T-helper 2 cell treated with Interferon-gamma antibody and Interleukin-4, amounts not matched to agents 5 μg/mL and 100 μg/mL, for 36 hours (primary cell): ENCODE data around the gene SP6.

ENCODE experiments used
- DNase-seq: peaks from one replicate; pipeline ENCODE4 v3.0.0; 2021; ENCODE audit warnings: low spot score
- H3K27ac Mint-ChIP-seq: one replicate; pipeline ENCODE4 v1.8.0; 2021; ENCODE audit warnings: mild to moderate bottlenecking, mixed read lengths
- H3K27me3 Mint-ChIP-seq: one replicate; pipeline ENCODE4 v1.8.0; 2021; ENCODE audit warnings: low read depth, mixed read lengths
- H3K36me3 Mint-ChIP-seq: one replicate; pipeline ENCODE4 v1.8.0; 2021; ENCODE audit warnings: low read depth, mixed read lengths
- H3K4me1 Mint-ChIP-seq: one replicate; pipeline ENCODE4 v1.8.0; 2021; ENCODE audit warnings: low read depth, mixed read lengths
- H3K4me3 Mint-ChIP-seq: one replicate; pipeline ENCODE4 v1.8.0; 2022; ENCODE audit warnings: mild to moderate bottlenecking, moderate library complexity, mixed read lengths
- H3K9me3 Mint-ChIP-seq: one replicate; pipeline ENCODE4 v1.8.0; 2021; ENCODE audit warnings: mixed read lengths

SP6 gene

GRCh38 chr17:47810901-47811635 lies 39.9 kb downstream of the SP6 start:
- no peak overlapping the region for H3K27ac Mint-ChIP-seq
- no peak overlapping the region for H3K4me3 Mint-ChIP-seq
- no peak for DNase-seq
- H3K9me3 Mint-ChIP-seq = no peaks in the 10 kb centered on the region
- no peaks in the 10 kb centered on the region for H3K4me1 Mint-ChIP-seq
- H3K27me3 Mint-ChIP-seq = no peaks in the 10 kb centered on the region
- peaks cover 38% of the 10 kb centered on the region for H3K36me3 Mint-ChIP-seq

- H3K4me3 Mint-ChIP-seq = no peak overlapping the region
- H3K27ac Mint-ChIP-seq = no peak overlapping the region
- no peaks in the 10 kb centered on the region for H3K27me3 Mint-ChIP-seq
- no peak for DNase-seq
- H3K9me3 Mint-ChIP-seq = no peaks in the 10 kb centered on the region
- H3K36me3 Mint-ChIP-seq = peaks cover 36% of the 10 kb centered on the region
- no peaks in the 10 kb centered on the region for H3K4me1 Mint-ChIP-seq
Observed at GRCh38 chr17:47810200-47810821, 40.7 kb downstream of the SP6 start.

- Mint-ChIP-seq H3K27ac (no peak overlapping the region), H3K36me3 (peaks cover 33% of the 10 kb centered on the region), H3K9me3 (no peaks in the 10 kb centered on the region), H3K4me1 (no peaks in the 10 kb centered on the region), H3K27me3 (peaks cover 2% of the 10 kb centered on the region), H3K4me3 (no peak overlapping the region)
- DNase-seq = no peak
Observed at GRCh38 chr17:47808830-47809480, 42.0 kb downstream of the SP6 start.

- no peaks in the 10 kb centered on the region for H3K9me3 Mint-ChIP-seq
- H3K27ac Mint-ChIP-seq = no peak overlapping the region
- H3K36me3 Mint-ChIP-seq = peaks cover 33% of the 10 kb centered on the region
- no peak for DNase-seq
- H3K4me1 Mint-ChIP-seq = no peaks in the 10 kb centered on the region
- H3K27me3 Mint-ChIP-seq = peaks cover 2% of the 10 kb centered on the region
- H3K4me3 Mint-ChIP-seq = no peak overlapping the region
Observed at GRCh38 chr17:47808036-47808829, 42.7 kb downstream of the SP6 start.

GRCh38 chr17:47807421-47807820 lies 43.5 kb downstream of the SP6 start:
- no peak overlapping the region for H3K27ac Mint-ChIP-seq

GRCh38 chr17:47806913-47807255 lies 44.1 kb downstream of the SP6 start:
- Mint-ChIP-seq H3K4me1 (no peaks in the 10 kb centered on the region), H3K4me3 (no peak overlapping the region), H3K36me3 (peaks cover 26% of the 10 kb centered on the region), H3K27me3 (peaks cover 2% of the 10 kb centered on the region), H3K9me3 (no peaks in the 10 kb centered on the region), H3K27ac (no peak overlapping the region)
- DNase-seq = no peak

More at GRCh38 chr17:47807421-47807820, 43.5 kb downstream of the SP6 start:
- DNase-seq = no peak
- H3K27me3 Mint-ChIP-seq = peaks cover 2% of the 10 kb centered on the region
- peaks cover 28% of the 10 kb centered on the region for H3K36me3 Mint-ChIP-seq
- no peaks in the 10 kb centered on the region for H3K9me3 Mint-ChIP-seq
- no peaks in the 10 kb centered on the region for H3K4me1 Mint-ChIP-seq
- H3K4me3 Mint-ChIP-seq = no peak overlapping the region

GRCh38 chr17:47806026-47806912 lies 44.7 kb downstream of the SP6 start:
- peaks cover 2% of the 10 kb centered on the region for H3K27me3 Mint-ChIP-seq
- DNase-seq = no peak
- no peaks in the 10 kb centered on the region for H3K4me1 Mint-ChIP-seq
- H3K9me3 Mint-ChIP-seq = no peaks in the 10 kb centered on the region
- H3K36me3 Mint-ChIP-seq = peaks cover 21% of the 10 kb centered on the region
- H3K4me3 Mint-ChIP-seq = no peak overlapping the region
- no peak overlapping the region for H3K27ac Mint-ChIP-seq

GRCh38 chr17:47804461-47804860 lies 46.5 kb downstream of the SP6 start:
- Mint-ChIP-seq H3K36me3 (peaks cover 14% of the 10 kb centered on the region), H3K9me3 (no peaks in the 10 kb centered on the region), H3K4me1 (no peaks in the 10 kb centered on the region), H3K27me3 (peaks cover 2% of the 10 kb centered on the region), H3K4me3 (no peak overlapping the region), H3K27ac (no peak overlapping the region)
- no peak for DNase-seq

- Mint-ChIP-seq H3K4me3 (no peak overlapping the region), H3K4me1 (no peaks in the 10 kb centered on the region), H3K27ac (no peak overlapping the region), H3K27me3 (peaks cover 2% of the 10 kb centered on the region), H3K36me3 (peaks cover 14% of the 10 kb centered on the region), H3K9me3 (no peaks in the 10 kb centered on the region)
- no peak for DNase-seq
Observed at GRCh38 chr17:47803751-47804150, 47.2 kb downstream of the SP6 start.

GRCh38 chr17:47803201-47803600 lies 47.8 kb downstream of the SP6 start:
- DNase-seq = no peak
- Mint-ChIP-seq H3K4me3 (no peak overlapping the region), H3K27ac (no peak overlapping the region), H3K4me1 (no peaks in the 10 kb centered on the region), H3K27me3 (peaks cover 2% of the 10 kb centered on the region), H3K36me3 (peaks cover 10% of the 10 kb centered on the region), H3K9me3 (no peaks in the 10 kb centered on the region)

- DNase-seq = peak; percentile 24
- peaks cover 2% of the 10 kb centered on the region for H3K27me3 Mint-ChIP-seq
- H3K36me3 Mint-ChIP-seq = peaks cover 5% of the 10 kb centered on the region
- H3K4me1 Mint-ChIP-seq = no peaks in the 10 kb centered on the region
- no peak overlapping the region for H3K27ac Mint-ChIP-seq
- H3K9me3 Mint-ChIP-seq = no peaks in the 10 kb centered on the region
- no peak overlapping the region for H3K4me3 Mint-ChIP-seq
Observed at GRCh38 chr17:47802341-47803022, 48.5 kb downstream of the SP6 start.

GRCh38 chr17:47801906-47802305 lies 49.1 kb downstream of the SP6 start:
- DNase-seq = no peak
- Mint-ChIP-seq H3K4me3 (no peak overlapping the region), H3K27ac (no peak overlapping the region), H3K36me3 (peaks cover under 1% of the 10 kb centered on the region), H3K27me3 (peaks cover 2% of the 10 kb centered on the region), H3K9me3 (no peaks in the 10 kb centered on the region), H3K4me1 (no peaks in the 10 kb centered on the region)
